ENCODE data around the gene IPO13. TPM values are rescaled to one million over a fixed set of nuclear protein-coding genes. Genes with fewer than 3 reads are reported as not detected.

The IPO13 gene
- total and polyA plus RNA-seq, 2 donors (not counting 1 experiment from before 2014, with no cell fraction given) = 12.8 to 18.5 TPM

- Histone ChIP-seq H3K79me2 (ENCODE audit: control insufficient read depth, insufficient read depth, low read length) (no peaks in the 10 kb centered on the region), H2AFZ (ENCODE audit: low read length) (no peak overlapping the region)
- no peak for TF ChIP-seq EZH2 (IDR thresholded peaks at IDR 0.05; ENCODE audit: low read length, missing control alignments)
- no peak for TF ChIP-seq CTCF (conservative IDR thresholded peaks at IDR 0.05 in 1 of 2, IDR thresholded peaks at IDR 0.05 in 1 of 2; ENCODE audit: low read depth in 1 of 2, low read length in 2 of 2)
Measured at GRCh38 chr1:43934986-43935324, 11.8 kb upstream of the IPO13 start.

GRCh38 chr1:43935711-43936427, 10.9 kb upstream of the IPO13 start:
- Histone ChIP-seq H3K27me3 (ENCODE audit: control insufficient read depth, insufficient read depth, low read length) (no peaks in the 10 kb centered on the region), H3K36me3 (ENCODE audit: control insufficient read depth, insufficient read depth, low read length) (no peaks in the 10 kb centered on the region), H3K4me3 (replicated peaks in 1 of 4; ENCODE audit: control extremely low read depth in 1 of 4, insufficient read depth in 1 of 4, low read depth in 3 of 4, low read length in 4 of 4) (peak overlapping the region in 2 of 4 experiments; percentile 7 to 40), H3K27ac (ENCODE audit: insufficient read depth, low read length) (no peak overlapping the region), H3K79me2 (ENCODE audit: control insufficient read depth, insufficient read depth, low read length) (no peaks in the 10 kb centered on the region), H3K4me2 (ENCODE audit: extremely low read depth, insufficient read depth, low read length) (peak overlapping the region; percentile 44), H3K4me1 (ENCODE audit: control insufficient read depth, extremely low read depth, insufficient read depth, low read length) (peaks cover 9% of the 10 kb centered on the region), H4K20me1 (ENCODE audit: control insufficient read depth, extremely low read depth, insufficient read depth, low read length) (no peaks in the 10 kb centered on the region), H3K9me3 (ENCODE audit: control insufficient read depth, insufficient read depth, low read depth, low read length) (no peaks in the 10 kb centered on the region), H2AFZ (ENCODE audit: low read length) (no peak overlapping the region), H3K9ac (ENCODE audit: insufficient read depth, low read length) (no peak overlapping the region)
- DNase-seq (ENCODE audit: low read depth in 2 of 2) = no peak
- TF ChIP-seq EZH2 (IDR thresholded peaks at IDR 0.05; ENCODE audit: low read length, missing control alignments) = peak; percentile 28
- TF ChIP-seq CTCF (conservative IDR thresholded peaks at IDR 0.05 in 1 of 2, IDR thresholded peaks at IDR 0.05 in 1 of 2; ENCODE audit: low read depth in 1 of 2, low read length in 2 of 2) = no peak

More at GRCh38 chr1:43934986-43935324, 11.8 kb upstream of the IPO13 start:
- no peak for DNase-seq (ENCODE audit: low read depth in 2 of 2)
- Histone ChIP-seq H3K27ac (ENCODE audit: insufficient read depth, low read length) (no peak overlapping the region), H3K4me2 (ENCODE audit: extremely low read depth, insufficient read depth, low read length) (no peak overlapping the region), H3K27me3 (ENCODE audit: control insufficient read depth, insufficient read depth, low read length) (no peaks in the 10 kb centered on the region), H3K9me3 (ENCODE audit: control insufficient read depth, insufficient read depth, low read depth, low read length) (no peaks in the 10 kb centered on the region), H3K4me1 (ENCODE audit: control insufficient read depth, extremely low read depth, insufficient read depth, low read length) (peaks cover 9% of the 10 kb centered on the region), H3K9ac (ENCODE audit: insufficient read depth, low read length) (no peak overlapping the region), H3K4me3 (replicated peaks in 1 of 4; ENCODE audit: control extremely low read depth in 1 of 4, insufficient read depth in 1 of 4, low read depth in 3 of 4, low read length in 4 of 4) (no peak overlapping the region), H4K20me1 (ENCODE audit: control insufficient read depth, extremely low read depth, insufficient read depth, low read length) (no peaks in the 10 kb centered on the region), H3K36me3 (ENCODE audit: control insufficient read depth, insufficient read depth, low read length) (no peaks in the 10 kb centered on the region)

- Histone ChIP-seq H3K4me2 (ENCODE audit: extremely low read depth, insufficient read depth, low read length) (no peak overlapping the region), H4K20me1 (ENCODE audit: control insufficient read depth, extremely low read depth, insufficient read depth, low read length) (no peaks in the 10 kb centered on the region), H3K4me1 (ENCODE audit: control insufficient read depth, extremely low read depth, insufficient read depth, low read length) (peaks cover 9% of the 10 kb centered on the region), H2AFZ (ENCODE audit: low read length) (no peak overlapping the region), H3K36me3 (ENCODE audit: control insufficient read depth, insufficient read depth, low read length) (no peaks in the 10 kb centered on the region), H3K27me3 (ENCODE audit: control insufficient read depth, insufficient read depth, low read length) (no peaks in the 10 kb centered on the region), H3K9ac (ENCODE audit: insufficient read depth, low read length) (no peak overlapping the region), H3K79me2 (ENCODE audit: control insufficient read depth, insufficient read depth, low read length) (no peaks in the 10 kb centered on the region), H3K9me3 (ENCODE audit: control insufficient read depth, insufficient read depth, low read depth, low read length) (no peaks in the 10 kb centered on the region), H3K4me3 (replicated peaks in 1 of 4; ENCODE audit: control extremely low read depth in 1 of 4, insufficient read depth in 1 of 4, low read depth in 3 of 4, low read length in 4 of 4) (peak overlapping the region in 2 of 4 experiments; percentile 6 to 33), H3K27ac (ENCODE audit: insufficient read depth, low read length) (no peak overlapping the region)
- TF ChIP-seq EZH2 (IDR thresholded peaks at IDR 0.05; ENCODE audit: low read length, missing control alignments) (no peak), CTCF (conservative IDR thresholded peaks at IDR 0.05 in 1 of 2, IDR thresholded peaks at IDR 0.05 in 1 of 2; ENCODE audit: low read depth in 1 of 2, low read length in 2 of 2) (peak in 1 of 2 donors; percentile 7)
- DNase-seq (ENCODE audit: low read depth in 2 of 2) = peak; percentile 21 to 45
Measured at GRCh38 chr1:43936431-43937151, 10.2 kb upstream of the IPO13 start.
